Measurements from ENCODE around the gene PSMD8.

DNA sequence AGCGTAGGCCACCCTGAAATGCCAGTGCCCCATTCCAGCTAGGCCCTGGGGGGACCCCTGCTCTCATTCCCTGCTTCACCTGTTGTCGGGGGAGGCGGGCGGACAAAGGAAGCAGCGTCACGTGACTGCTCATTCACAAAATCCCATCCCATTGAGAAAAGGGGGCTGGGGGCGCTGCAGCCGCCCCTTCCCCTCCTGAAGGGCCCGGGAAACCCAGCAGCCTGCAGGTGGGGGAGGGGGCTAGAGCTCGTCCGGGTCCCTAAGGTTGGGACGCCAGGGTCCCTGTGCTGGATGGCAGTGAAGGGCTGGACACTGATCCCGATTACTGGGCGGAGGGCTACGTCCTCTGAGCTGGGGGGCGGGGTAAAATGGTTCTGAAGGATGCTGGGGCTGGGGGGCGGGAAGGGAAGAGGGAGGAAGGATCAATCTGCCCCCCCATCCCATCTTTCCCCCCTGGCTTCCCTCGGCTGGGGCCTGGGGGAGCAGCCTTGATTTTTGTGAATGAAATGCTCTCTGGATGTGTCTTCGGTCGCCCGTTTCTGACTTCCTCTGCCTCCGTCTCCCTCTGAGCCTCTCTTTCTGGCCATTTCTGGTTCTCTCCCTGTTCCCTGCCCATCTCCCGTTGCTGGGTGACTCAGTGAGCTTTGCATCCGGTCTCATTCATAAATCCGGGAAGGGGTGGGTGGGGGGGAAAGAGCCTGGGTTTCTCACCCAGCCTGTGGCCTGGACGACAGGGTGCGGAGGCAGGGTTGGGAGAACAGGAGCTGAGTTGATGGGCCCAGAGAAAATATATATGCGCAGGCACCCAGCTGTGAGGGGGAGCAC lies 14.9 kb downstream of the PSMD8 start:
- TF ChIP-seq, protein P1, sequence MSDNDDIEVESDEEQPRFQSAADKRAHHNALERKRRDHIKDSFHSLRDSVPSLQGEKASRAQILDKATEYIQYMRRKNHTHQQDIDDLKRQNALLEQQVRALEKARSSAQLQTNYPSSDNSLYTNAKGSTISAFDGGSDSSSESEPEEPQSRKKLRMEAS (IDR thresholded peaks at IDR 0.05; ENCODE audit: insufficient read depth, insufficient read length): no peak
- TF ChIP-seq, protein P2, sequence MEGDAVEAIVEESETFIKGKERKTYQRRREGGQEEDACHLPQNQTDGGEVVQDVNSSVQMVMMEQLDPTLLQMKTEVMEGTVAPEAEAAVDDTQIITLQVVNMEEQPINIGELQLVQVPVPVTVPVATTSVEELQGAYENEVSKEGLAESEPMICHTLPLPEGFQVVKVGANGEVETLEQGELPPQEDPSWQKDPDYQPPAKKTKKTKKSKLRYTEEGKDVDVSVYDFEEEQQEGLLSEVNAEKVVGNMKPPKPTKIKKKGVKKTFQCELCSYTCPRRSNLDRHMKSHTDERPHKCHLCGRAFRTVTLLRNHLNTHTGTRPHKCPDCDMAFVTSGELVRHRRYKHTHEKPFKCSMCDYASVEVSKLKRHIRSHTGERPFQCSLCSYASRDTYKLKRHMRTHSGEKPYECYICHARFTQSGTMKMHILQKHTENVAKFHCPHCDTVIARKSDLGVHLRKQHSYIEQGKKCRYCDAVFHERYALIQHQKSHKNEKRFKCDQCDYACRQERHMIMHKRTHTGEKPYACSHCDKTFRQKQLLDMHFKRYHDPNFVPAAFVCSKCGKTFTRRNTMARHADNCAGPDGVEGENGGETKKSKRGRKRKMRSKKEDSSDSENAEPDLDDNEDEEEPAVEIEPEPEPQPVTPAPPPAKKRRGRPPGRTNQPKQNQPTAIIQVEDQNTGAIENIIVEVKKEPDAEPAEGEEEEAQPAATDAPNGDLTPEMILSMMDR (IDR thresholded peaks at IDR 0.05; ENCODE audit: extremely low read depth in 1 of 2, insufficient read depth in 1 of 2, low read depth in 1 of 2, low read length in 2 of 2): no peak
- peak; percentile 62 for TF ChIP-seq POLR2AphosphoS5 (IDR thresholded peaks at IDR 0.05; ENCODE audit: insufficient read depth, low read depth, low read length)
- peak; percentile 76 for TF ChIP-seq POLR2A (IDR thresholded peaks at IDR 0.05; ENCODE audit: low read depth, low read length)
- no peak for TF ChIP-seq EZH2 (IDR thresholded peaks at IDR 0.05; ENCODE audit: borderline replicate concordance, low read depth, low read length, severe bottlenecking)
- TF ChIP-seq FOS (IDR thresholded peaks at IDR 0.05; ENCODE audit: borderline replicate concordance, insufficient read depth, low read length): no peak
- no peak for TF ChIP-seq JUN (IDR thresholded peaks at IDR 0.05; ENCODE audit: borderline replicate concordance, insufficient read depth, insufficient read length, low read depth)
- no peak for TF ChIP-seq GATA2 (IDR thresholded peaks at IDR 0.05; ENCODE audit: insufficient read depth, insufficient read length, low read depth, low read length)
